ENCODE data around the gene EPB41L4B.
"Not testable (repeated sequence)": the region's sequence is repeated elsewhere in the genome, so short reads cannot be mapped to it uniquely, and the experiment has no call there.

EPB41L4B gene

GRCh38 chr9:109162677-109163076 is 158.2 kb downstream of the EPB41L4B start:
- DNase-seq (ENCODE audit: low read depth), result no peak

GRCh38 chr9:109161471-109161870 is 159.4 kb downstream of the EPB41L4B start:
- no peak for DNase-seq (ENCODE audit: low read depth)

- no peak for DNase-seq (ENCODE audit: low read depth)
Observed at GRCh38 chr9:109159583-109159982, 161.3 kb downstream of the EPB41L4B start.

- DNase-seq (ENCODE audit: low read depth), result no peak
Observed at GRCh38 chr9:109158651-109159050, 162.2 kb downstream of the EPB41L4B start.

- no peak for DNase-seq (ENCODE audit: low read depth)
Observed at GRCh38 chr9:109156708-109157107, 164.2 kb downstream of the EPB41L4B start.

GRCh38 chr9:109150925-109151545 is 169.8 kb downstream of the EPB41L4B start:
- no peak for DNase-seq (ENCODE audit: low read depth)

GRCh38 chr9:109149722-109150121 is 171.1 kb downstream of the EPB41L4B start:
- no peak for DNase-seq (ENCODE audit: low read depth)

- DNase-seq (ENCODE audit: low read depth), result no peak
Observed at GRCh38 chr9:109149089-109149488, 171.8 kb downstream of the EPB41L4B start.

GRCh38 chr9:109145051-109145450 is 175.8 kb downstream of the EPB41L4B start:
- no peak for DNase-seq (ENCODE audit: low read depth)

GRCh38 chr9:109143881-109144562 is 176.8 kb downstream of the EPB41L4B start:
- no peak for DNase-seq (ENCODE audit: low read depth)

GRCh38 chr9:109141375-109141774 is 179.5 kb downstream of the EPB41L4B start:
- DNase-seq (ENCODE audit: low read depth), result no peak

- no peak for DNase-seq (ENCODE audit: low read depth)
Observed at GRCh38 chr9:109139851-109140250, 181.0 kb downstream of the EPB41L4B start.

GRCh38 chr9:109138421-109138820 is 182.4 kb downstream of the EPB41L4B start:
- DNase-seq (ENCODE audit: low read depth), result no peak

- DNase-seq (ENCODE audit: low read depth), result no peak
Observed at GRCh38 chr9:109134167-109134578, 186.7 kb downstream of the EPB41L4B start.

- DNase-seq (ENCODE audit: low read depth), result no peak
Observed at GRCh38 chr9:109133533-109133932, 187.3 kb downstream of the EPB41L4B start.

- DNase-seq (ENCODE audit: low read depth), result no peak
Observed at GRCh38 chr9:109132567-109133021, 188.3 kb downstream of the EPB41L4B start.

- DNase-seq (ENCODE audit: low read depth), result no peak
Observed at GRCh38 chr9:109129470-109130197, 191.2 kb downstream of the EPB41L4B start.

- not testable (repeated sequence) for DNase-seq (ENCODE audit: low read depth)
Observed at GRCh38 chr9:109126671-109127070, 194.2 kb downstream of the EPB41L4B start.

- no peak for DNase-seq (ENCODE audit: low read depth)
Observed at GRCh38 chr9:109124121-109124520, 196.7 kb downstream of the EPB41L4B start.

GRCh38 chr9:109122726-109123621 is 197.9 kb downstream of the EPB41L4B start:
- no peak for DNase-seq (ENCODE audit: low read depth)

All from stimulated activated CD8-positive, alpha-beta memory T cell treated with anti-CD3 and anti-CD28 coated beads, Interleukin-4, amount 100 ng/mL, for 24 hours (primary cell).